Stimulated activated CD8-positive, alpha-beta memory T cell treated with anti-CD3 and anti-CD28 coated beads, Interleukin-7, amount 100 ng/mL, for 4 hours (primary cell): Measurements from ENCODE around the gene HDAC1.

Source experiments
- DNase-seq, 2 donors: peaks; one replicate each; pipeline ENCODE4 v3.0.0-alpha.2; 2020; ENCODE audit warnings: low read depth in 2 of 2

The HDAC1 gene

GRCh38 chr1:32330558-32331151, 38.8 kb downstream of the HDAC1 start:
- DNase-seq = no peak

GRCh38 chr1:32331549-32331948, 39.7 kb downstream of the HDAC1 start:
- DNase-seq = no peak

- no peak for DNase-seq
These were observed 40.6 kb downstream of the HDAC1 start for GRCh38 chr1:32332290-32333079.

GRCh38 chr1:32333251-32333963, 41.5 kb downstream of the HDAC1 start:
- no peak for DNase-seq

GRCh38 chr1:32334274-32334861, 42.5 kb downstream of the HDAC1 start:
- no peak for DNase-seq

GRCh38 chr1:32334864-32335534, 43.1 kb downstream of the HDAC1 start:
- peak; percentile 27 to 63 for DNase-seq

GRCh38 chr1:32335535-32335789, 43.6 kb downstream of the HDAC1 start:
- DNase-seq = no peak

GRCh38 chr1:32335790-32336590, 44.1 kb downstream of the HDAC1 start, which contains the start of gene MARCKSL1:
Gene MARCKSL1 (minus strand): TSS chr1:32336233. CDS start chr1:32336033, 200 bp downstream.
- DNase-seq = peak; percentile 66 to 83

GRCh38 chr1:32336591-32336932, 44.7 kb downstream of the HDAC1 start:
- no peak for DNase-seq

- peak; percentile 47 to 58 for DNase-seq
These were observed 45.2 kb downstream of the HDAC1 start for GRCh38 chr1:32336963-32337675.

- DNase-seq = no peak
These were observed 46.2 kb downstream of the HDAC1 start for GRCh38 chr1:32337855-32338636.

- no peak for DNase-seq
These were observed 46.8 kb downstream of the HDAC1 start for GRCh38 chr1:32338637-32339145.

- DNase-seq = no peak
These were observed 47.6 kb downstream of the HDAC1 start for GRCh38 chr1:32339363-32339978.

- no peak for DNase-seq
These were observed 49.4 kb downstream of the HDAC1 start for GRCh38 chr1:32341186-32341757.

GRCh38 chr1:32341971-32342370, 50.1 kb downstream of the HDAC1 start:
- no peak for DNase-seq

GRCh38 chr1:32342704-32343103, 50.8 kb downstream of the HDAC1 start:
- no peak for DNase-seq

GRCh38 chr1:32345289-32345827, 53.5 kb downstream of the HDAC1 start:
- no peak for DNase-seq

- no peak for DNase-seq
These were observed 54.8 kb downstream of the HDAC1 start for GRCh38 chr1:32346532-32347157.
